ENCODE results near the gene EP400.
"Not testable (repeated sequence)": the region's sequence is repeated elsewhere in the genome, so short reads cannot be mapped to it uniquely, and the experiment has no call there.

Gene EP400

DNA sequence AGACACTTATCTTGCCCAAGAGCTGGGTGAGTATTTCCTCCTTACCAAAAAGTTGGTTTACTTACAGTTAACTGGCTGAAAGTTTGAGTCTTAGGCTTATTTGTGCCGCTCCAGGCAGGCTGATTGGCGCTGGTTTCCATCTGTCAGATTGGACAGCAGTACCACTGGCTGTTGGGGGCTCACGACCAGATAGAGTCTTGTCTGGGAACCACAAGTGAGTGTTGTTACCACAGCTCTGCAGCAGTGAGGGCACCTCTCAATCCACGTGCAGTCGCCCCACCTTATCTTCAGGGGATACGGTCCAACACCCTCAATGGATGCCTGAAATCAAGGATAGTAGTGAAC, 135.5 kb downstream of the EP400 start:
- peak; percentile 21 for DNase-seq (ENCODE audit: low spot score)

GRCh38 chr12:132089407-132089910, 139.7 kb downstream of the EP400 start:
- no peak for DNase-seq (ENCODE audit: low spot score)

- peak; percentile 54 for DNase-seq (ENCODE audit: low spot score)
Measured at GRCh38 chr12:132094269-132094891, 144.6 kb downstream of the EP400 start.

DNA sequence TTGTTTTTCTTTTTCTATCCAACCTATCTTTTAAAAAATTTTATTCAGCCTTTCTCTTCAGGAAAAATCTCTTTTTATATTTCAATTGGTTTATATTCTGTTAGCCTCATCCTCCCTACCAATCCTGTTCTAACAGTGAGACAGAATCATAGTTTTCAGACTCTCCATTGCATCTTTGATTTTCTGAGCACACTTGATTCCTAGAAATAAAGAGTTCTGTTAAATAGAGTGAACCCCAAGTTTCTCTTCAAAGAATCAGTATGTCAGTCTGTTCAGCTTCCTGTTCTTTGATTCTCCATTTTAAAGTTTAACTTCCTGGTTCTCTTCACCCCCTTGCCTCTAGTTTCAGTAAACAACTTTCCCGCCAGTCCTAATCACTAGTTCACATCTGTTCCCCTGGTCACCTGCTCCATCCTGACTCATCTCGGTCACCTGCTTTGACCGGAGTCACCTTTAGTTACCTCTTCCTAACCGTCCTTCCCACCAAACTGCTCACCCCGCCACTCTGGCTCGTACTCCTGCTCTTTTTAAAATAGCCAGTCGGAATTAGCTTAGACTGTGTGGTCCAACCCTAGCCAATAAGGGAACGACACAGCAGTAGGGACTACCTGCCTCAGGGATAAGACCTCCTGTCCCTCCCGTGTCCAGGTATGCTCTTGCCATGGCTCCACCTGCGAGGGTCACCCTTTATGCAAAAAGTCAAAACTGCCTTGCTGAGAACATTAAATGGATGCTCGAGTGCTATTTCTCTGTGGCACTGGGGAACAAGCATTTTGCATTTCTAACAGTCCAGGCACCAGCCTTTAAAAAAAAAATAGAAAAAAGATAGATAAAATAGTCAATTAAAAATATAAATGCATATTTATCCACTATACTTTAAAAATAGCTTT, 146.0 kb downstream of the EP400 start:
- DNase-seq (ENCODE audit: low spot score): no peak

- DNase-seq (ENCODE audit: low spot score): no peak
Measured at GRCh38 chr12:132099739-132100138, 150.0 kb downstream of the EP400 start.

GRCh38 chr12:132100306-132101065, 150.7 kb downstream of the EP400 start:
- no peak for DNase-seq (ENCODE audit: low spot score)

- no peak for DNase-seq (ENCODE audit: low spot score)
Measured at GRCh38 chr12:132102297-132102696, 152.6 kb downstream of the EP400 start.

- not testable (repeated sequence) for DNase-seq (ENCODE audit: low spot score)
Measured at GRCh38 chr12:132103072-132103471, 153.3 kb downstream of the EP400 start.

- DNase-seq (ENCODE audit: low spot score): no peak
Measured at GRCh38 chr12:132103542-132104308, 154.0 kb downstream of the EP400 start.

- no peak for DNase-seq (ENCODE audit: low spot score)
Measured at GRCh38 chr12:132105467-132105866, 155.7 kb downstream of the EP400 start.

DNA sequence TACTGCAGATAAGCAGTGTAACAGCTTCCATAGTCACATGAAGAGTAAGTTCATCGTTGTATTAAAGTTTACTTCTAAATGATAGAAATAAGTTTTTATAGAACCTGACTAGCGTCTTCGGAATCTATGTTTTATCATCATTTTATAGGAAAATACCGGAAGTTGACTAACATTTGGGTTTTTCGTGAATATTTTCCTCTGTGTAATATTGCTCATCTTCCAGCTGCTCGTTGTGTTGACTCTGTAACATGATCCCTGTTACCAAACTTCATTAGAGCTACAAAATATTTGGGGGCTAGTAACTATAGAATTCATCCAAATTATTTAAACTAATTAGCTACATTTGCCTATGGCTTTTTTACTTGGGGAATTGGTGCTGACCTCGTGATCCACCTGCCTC, 157.2 kb downstream of the EP400 start:
- no peak for DNase-seq (ENCODE audit: low spot score)

GRCh38 chr12:132108211-132108832, 158.6 kb downstream of the EP400 start:
- peak; percentile 52 for DNase-seq (ENCODE audit: low spot score)

GRCh38 chr12:132109741-132110140, 160.0 kb downstream of the EP400 start:
- DNase-seq (ENCODE audit: low spot score): no peak

- no peak for DNase-seq (ENCODE audit: low spot score)
Measured at GRCh38 chr12:132110677-132111076, 160.9 kb downstream of the EP400 start.

GRCh38 chr12:132111654-132112304, 162.0 kb downstream of the EP400 start:
- DNase-seq (ENCODE audit: low spot score): no peak

GRCh38 chr12:132114667-132115066, 164.9 kb downstream of the EP400 start:
- no peak for DNase-seq (ENCODE audit: low spot score)

DNA sequence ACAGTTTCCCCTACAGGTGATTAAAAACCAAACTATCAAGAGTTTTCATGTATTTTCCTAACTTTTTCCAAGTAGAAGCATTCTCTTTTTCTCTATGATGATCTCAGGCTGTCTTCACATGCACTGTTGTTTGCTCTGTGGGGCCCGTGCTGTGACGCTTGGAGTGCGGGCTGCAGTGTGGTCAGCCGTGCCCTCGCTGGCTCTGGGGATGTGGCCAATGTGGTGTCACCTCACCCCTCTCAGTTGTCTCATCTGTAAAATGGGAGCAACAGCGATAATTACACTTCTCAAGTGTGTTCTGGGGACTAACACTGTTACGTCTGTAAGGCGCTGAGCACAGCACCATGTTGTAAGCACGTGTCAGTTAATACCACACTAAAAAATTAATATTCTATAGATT, 165.8 kb downstream of the EP400 start:
- no peak for DNase-seq (ENCODE audit: low spot score)

- no peak for DNase-seq (ENCODE audit: low spot score)
Measured at GRCh38 chr12:132116709-132117557, 167.2 kb downstream of the EP400 start.

GRCh38 chr12:132117558-132117875, 167.8 kb downstream of the EP400 start:
- DNase-seq (ENCODE audit: low spot score): peak; percentile 12

- no peak for DNase-seq (ENCODE audit: low spot score)
Measured at GRCh38 chr12:132118876-132119275, 169.1 kb downstream of the EP400 start.

Data from cerebellar cortex (tissue), 1 donor.